Immature natural killer cell (primary cell): ENCODE results near the gene FANCC. TPM values are rescaled to one million over a fixed set of nuclear protein-coding genes. Genes with fewer than 3 reads are reported as not detected.

Experiments used
- DNase-seq, 3 donors: peaks; one replicate each; pipeline ENCODE4 v3.0.0; 2022; ENCODE audit warnings: mixed read lengths in 1 of 3
- H3K27ac Mint-ChIP-seq, 6 donors: one replicate each; pipeline ENCODE4 v1.8.0; 2020; ENCODE audit warnings: mixed read lengths in 6 of 6, mild to moderate bottlenecking in 5 of 6, inconsistent platforms in 4 of 6, moderate library complexity in 3 of 6
- H3K27me3 Mint-ChIP-seq, 3 donors: one replicate each; pipeline ENCODE4 v1.8.0; 2020 to 2021; ENCODE audit warnings: low read depth in 3 of 3, mild to moderate bottlenecking in 3 of 3, mixed read lengths in 3 of 3, moderate library complexity in 3 of 3, inconsistent platforms in 1 of 3
- H3K36me3 Mint-ChIP-seq, 3 donors: one replicate each; pipeline ENCODE4 v1.8.0; 2020; ENCODE audit warnings: mixed read lengths in 3 of 3, inconsistent platforms in 2 of 3, mild to moderate bottlenecking in 2 of 3
- H3K4me1 Mint-ChIP-seq, 2 donors: one replicate each; pipeline ENCODE4 v1.8.0; 2020; ENCODE audit warnings: inconsistent platforms in 2 of 2, mild to moderate bottlenecking in 2 of 2, mixed read lengths in 2 of 2, moderate library complexity in 1 of 2
- H3K4me3 Mint-ChIP-seq, 5 donors: one replicate each; pipeline ENCODE4 v1.8.0; 2020; ENCODE audit warnings: mild to moderate bottlenecking in 5 of 5, mixed read lengths in 5 of 5, inconsistent platforms in 3 of 5, moderate library complexity in 3 of 5
- H3K9me3 Mint-ChIP-seq, 6 donors: one replicate each; pipeline ENCODE4 v1.8.0; 2020; ENCODE audit warnings: mild to moderate bottlenecking in 6 of 6, mixed read lengths in 6 of 6, inconsistent platforms in 4 of 6, moderate library complexity in 3 of 6
- polyA plus RNA-seq, 3 donors: library from polyadenylated mRNA; unstranded; fragments of 300-500 nt; fragmentation: Illumina TruSeq; gene quantifications; one replicate each; pipeline ENCODE4 v1.2.3, GENCODE V29; 2021

The FANCC gene
- polyA plus RNA-seq, 3 donors from 2014 or later = 2.4 to 3.4 (median 3.3) TPM

GRCh38 chr9:95265960-95266359 lies 51.5 kb downstream of the FANCC start:
- peaks cover 0 to 2% of the 10 kb centered on the region in 2 donors for H3K4me1 Mint-ChIP-seq
- no peaks in the 10 kb centered on the region for H3K9me3 Mint-ChIP-seq
- no peak overlapping the region for H3K4me3 Mint-ChIP-seq
- DNase-seq = no peak
- H3K36me3 Mint-ChIP-seq = no peaks in the 10 kb centered on the region
- H3K27me3 Mint-ChIP-seq = peaks cover 0 to 2% (median 1%) of the 10 kb centered on the region in 3 donors
- H3K27ac Mint-ChIP-seq = no peak overlapping the region

GRCh38 chr9:95264954-95265615 lies 52.4 kb downstream of the FANCC start:
- H3K27ac Mint-ChIP-seq = no peak overlapping the region
- no peaks in the 10 kb centered on the region for H3K36me3 Mint-ChIP-seq
- H3K4me3 Mint-ChIP-seq = no peak overlapping the region
- H3K4me1 Mint-ChIP-seq = no peaks in the 10 kb centered on the region
- H3K9me3 Mint-ChIP-seq = no peaks in the 10 kb centered on the region
- peak in 1 of 3 donors; percentile 1 for DNase-seq
- peaks cover 0 to 2% (median 1%) of the 10 kb centered on the region in 3 donors for H3K27me3 Mint-ChIP-seq

GRCh38 chr9:95261890-95262289 lies 55.6 kb downstream of the FANCC start:
- Mint-ChIP-seq H3K36me3 (no peaks in the 10 kb centered on the region), H3K4me1 (no peaks in the 10 kb centered on the region), H3K4me3 (no peak overlapping the region)

GRCh38 chr9:95250462-95251221 lies 66.9 kb downstream of the FANCC start:
- no peaks in the 10 kb centered on the region for H3K4me1 Mint-ChIP-seq
- H3K27ac Mint-ChIP-seq = no peak overlapping the region
- DNase-seq = no peak
- H3K4me3 Mint-ChIP-seq = no peak overlapping the region
- H3K9me3 Mint-ChIP-seq = no peaks in the 10 kb centered on the region
- H3K36me3 Mint-ChIP-seq = peaks cover 0 to 16% (median 10%) of the 10 kb centered on the region in 3 donors
- H3K27me3 Mint-ChIP-seq = no peaks in the 10 kb centered on the region

More at GRCh38 chr9:95261890-95262289, 55.6 kb downstream of the FANCC start:
- H3K27me3 Mint-ChIP-seq = peaks cover 0 to 2% (median 1%) of the 10 kb centered on the region in 3 donors
- no peak for DNase-seq
- no peaks in the 10 kb centered on the region for H3K9me3 Mint-ChIP-seq
- no peak overlapping the region for H3K27ac Mint-ChIP-seq

GRCh38 chr9:95249986-95250385 lies 67.5 kb downstream of the FANCC start:
- no peaks in the 10 kb centered on the region for H3K4me1 Mint-ChIP-seq
- H3K36me3 Mint-ChIP-seq = peaks cover 2 to 16% (median 12%) of the 10 kb centered on the region in 3 donors
- no peaks in the 10 kb centered on the region for H3K27me3 Mint-ChIP-seq
- H3K27ac Mint-ChIP-seq = no peak overlapping the region
- no peak for DNase-seq
- no peaks in the 10 kb centered on the region for H3K9me3 Mint-ChIP-seq
- H3K4me3 Mint-ChIP-seq = no peak overlapping the region

- H3K27ac Mint-ChIP-seq = no peak overlapping the region
- no peaks in the 10 kb centered on the region for H3K4me1 Mint-ChIP-seq
- DNase-seq = no peak
- peaks cover 3 to 16% (median 14%) of the 10 kb centered on the region in 3 donors for H3K36me3 Mint-ChIP-seq
- no peak overlapping the region for H3K4me3 Mint-ChIP-seq
- H3K9me3 Mint-ChIP-seq = no peaks in the 10 kb centered on the region
- H3K27me3 Mint-ChIP-seq = no peaks in the 10 kb centered on the region
Measured at GRCh38 chr9:95246547-95246946, 71.0 kb downstream of the FANCC start.

- no peaks in the 10 kb centered on the region for H3K9me3 Mint-ChIP-seq
- no peak overlapping the region for H3K4me3 Mint-ChIP-seq
- no peaks in the 10 kb centered on the region for H3K4me1 Mint-ChIP-seq
- H3K27me3 Mint-ChIP-seq = peaks cover 0 to 2% (median 2%) of the 10 kb centered on the region in 3 donors
- no peak overlapping the region for H3K27ac Mint-ChIP-seq
- peaks cover 3 to 16% (median 14%) of the 10 kb centered on the region in 3 donors for H3K36me3 Mint-ChIP-seq
- DNase-seq = no peak
Measured at GRCh38 chr9:95242613-95243012, 74.9 kb downstream of the FANCC start.

GRCh38 chr9:95239071-95239470 lies 78.4 kb downstream of the FANCC start:
- Mint-ChIP-seq H3K36me3 (peaks cover 0 to 9% (median 4%) of the 10 kb centered on the region in 3 donors), H3K27me3 (peaks cover 0 to 2% (median 2%) of the 10 kb centered on the region in 3 donors), H3K27ac (no peak overlapping the region), H3K9me3 (no peaks in the 10 kb centered on the region), H3K4me1 (no peaks in the 10 kb centered on the region), H3K4me3 (no peak overlapping the region)
- no peak for DNase-seq

GRCh38 chr9:95237336-95237735 lies 80.2 kb downstream of the FANCC start:
- no peak overlapping the region for H3K4me3 Mint-ChIP-seq
- no peaks in the 10 kb centered on the region for H3K9me3 Mint-ChIP-seq
- no peak overlapping the region for H3K27ac Mint-ChIP-seq
- no peaks in the 10 kb centered on the region for H3K4me1 Mint-ChIP-seq
- DNase-seq = no peak
- H3K27me3 Mint-ChIP-seq = peaks cover 0 to 2% (median 2%) of the 10 kb centered on the region in 3 donors
- peaks cover 0 to 14% (median 8%) of the 10 kb centered on the region in 3 donors for H3K36me3 Mint-ChIP-seq

- no peak overlapping the region for H3K27ac Mint-ChIP-seq
- H3K36me3 Mint-ChIP-seq = peaks cover 15 to 28% (median 21%) of the 10 kb centered on the region in 3 donors
- peaks cover 0 to 2% (median 0%) of the 10 kb centered on the region in 6 donors for H3K9me3 Mint-ChIP-seq
- peaks cover 0 to 6% of the 10 kb centered on the region in 2 donors for H3K4me1 Mint-ChIP-seq
- no peak for DNase-seq
- H3K4me3 Mint-ChIP-seq = no peak overlapping the region
- peaks cover 0 to 4% (median 3%) of the 10 kb centered on the region in 3 donors for H3K27me3 Mint-ChIP-seq
Measured at GRCh38 chr9:95230046-95230445, 87.5 kb downstream of the FANCC start.

- no peak overlapping the region for H3K27ac Mint-ChIP-seq
- no peak overlapping the region for H3K4me3 Mint-ChIP-seq
- H3K36me3 Mint-ChIP-seq = peaks cover 15 to 22% (median 18%) of the 10 kb centered on the region in 3 donors
Measured at GRCh38 chr9:95229230-95229915, 88.1 kb downstream of the FANCC start.

GRCh38 chr9:95226921-95227320 lies 90.6 kb downstream of the FANCC start:
- peaks cover 0 to 4% (median 3%) of the 10 kb centered on the region in 3 donors for H3K27me3 Mint-ChIP-seq
- no peak overlapping the region for H3K27ac Mint-ChIP-seq
- peaks cover 0 to 15% of the 10 kb centered on the region in 2 donors for H3K4me1 Mint-ChIP-seq
- DNase-seq = no peak
- peaks cover 0 to 2% (median 0%) of the 10 kb centered on the region in 6 donors for H3K9me3 Mint-ChIP-seq
- no peak overlapping the region for H3K4me3 Mint-ChIP-seq
- H3K36me3 Mint-ChIP-seq = peaks cover 13 to 16% (median 15%) of the 10 kb centered on the region in 3 donors

More at GRCh38 chr9:95229230-95229915, 88.1 kb downstream of the FANCC start:
- Mint-ChIP-seq H3K4me1 (peaks cover 0 to 10% of the 10 kb centered on the region in 2 donors), H3K27me3 (peaks cover 0 to 4% (median 3%) of the 10 kb centered on the region in 3 donors), H3K9me3 (peaks cover 0 to 2% (median 0%) of the 10 kb centered on the region in 6 donors)
- no peak for DNase-seq

GRCh38 chr9:95225726-95226106 lies 91.8 kb downstream of the FANCC start:
- Mint-ChIP-seq H3K4me3 (no peak overlapping the region), H3K9me3 (peaks cover 0 to 2% (median 0%) of the 10 kb centered on the region in 6 donors), H3K36me3 (peaks cover 9 to 13% (median 10%) of the 10 kb centered on the region in 3 donors), H3K27me3 (peaks cover 0 to 3% (median 2%) of the 10 kb centered on the region in 3 donors), H3K27ac (no peak overlapping the region), H3K4me1 (peaks cover 0 to 15% of the 10 kb centered on the region in 2 donors)
- DNase-seq = no peak
